H1 (cell line): Measurements from ENCODE around the gene PARD3. TPM values are rescaled to one million over a fixed set of nuclear protein-coding genes. Genes with fewer than 3 reads are reported as not detected.

ENCODE experiments used
- CTCF ChIA-PET: fragments of 300-600 bp; sonication (Branson Sonifier 250); formaldehyde crosslinking; loops from one replicate; lab custom pipeline; 2021; ENCODE audit not compliant: partially characterized antibody; lab: Charles Lee
- POLR2A ChIA-PET: fragments of 300-600 bp; sonication (Branson Sonifier 250); formaldehyde crosslinking; loops from one replicate; lab custom pipeline; 2021; ENCODE audit warnings: inconsistent platforms; ENCODE audit not compliant: partially characterized antibody; lab: Charles Lee
- DNase-seq, 2 experiments: peaks; one replicate each; pipeline versions ENCODE4 v3.0.0 to v3.0.0-alpha.2; 2010 to 2022; ENCODE audit warnings: low spot score in 2 of 2, low read depth in 1 of 2, mixed read lengths in 1 of 2
- FAIRE-seq: peaks from 2 replicates; lab custom pipeline; 2011; peaks lifted over from hg19 to GRCh38; lab: Jason Lieb, UNC
- H2AFZ ChIP-seq: 2 replicates; pipeline ENCODE4 v1.8.1; 2012; ENCODE audit warnings: low read length, inconsistent platforms
- H2AK5ac ChIP-seq: 2 replicates; pipeline ENCODE4 v1.6.1; 2013; ENCODE audit warnings: low read depth, low read length
- H2BK120ac ChIP-seq: replicated peaks from 2 replicates; pipeline ENCODE3; 2013; ENCODE audit warnings: low read depth, low read length, inconsistent platforms
- H2BK12ac ChIP-seq: 2 replicates; pipeline ENCODE4 v1.6.1; 2013; ENCODE audit warnings: low read depth, low read length
- H2BK15ac ChIP-seq: 2 replicates; pipeline ENCODE4 v1.6.1; 2013; ENCODE audit warnings: low read length
- H2BK20ac ChIP-seq: 2 replicates; pipeline ENCODE4 v1.6.1; 2013; ENCODE audit warnings: low read length
- H2BK5ac ChIP-seq: 2 replicates; pipeline ENCODE4 v1.6.1; 2013; ENCODE audit warnings: low read depth, low read length
- H3K14ac ChIP-seq: 2 replicates; pipeline ENCODE4 v1.6.1; 2013; ENCODE audit warnings: inconsistent platforms; ENCODE audit not compliant: insufficient read length
- H3K18ac ChIP-seq: 2 replicates; pipeline ENCODE4 v1.6.1; 2013; ENCODE audit warnings: low read length; ENCODE audit errors: extremely low read depth
- H3K23ac ChIP-seq: 2 replicates; pipeline ENCODE4 v1.6.1; 2013; ENCODE audit warnings: inconsistent platforms; ENCODE audit not compliant: insufficient read length
- H3K23me2 ChIP-seq: 2 replicates; pipeline ENCODE4 v1.6.1; 2013; ENCODE audit warnings: low read depth, low read length
- H3K27ac ChIP-seq: 2 replicates; pipeline ENCODE4 v1.6.1; 2011; ENCODE audit warnings: low read depth, low read length, inconsistent platforms
- H3K27me3 ChIP-seq, 4 experiments: replicated peaks in 1 of 4; 1 replicate in 1 of 4; 2 replicates in 3 of 4; pipeline versions ENCODE4 v1.6.1 to v1.8.1; 2011 to 2013; ENCODE audit warnings: low read length in 3 of 4, mild to moderate bottlenecking in 3 of 4, inconsistent platforms in 2 of 4, mixed read lengths in 2 of 4, moderate library complexity in 1 of 4; ENCODE audit not compliant: control insufficient read depth in 3 of 4, insufficient read depth in 3 of 4; ENCODE audit errors: extremely low read depth in 1 of 4
- H3K36me3 ChIP-seq, 4 experiments: 2 replicates each; pipeline versions ENCODE4 v1.6.1 to v1.8.1; 2011 to 2013; ENCODE audit warnings: mild to moderate bottlenecking in 4 of 4, low read length in 3 of 4, moderate library complexity in 2 of 4, control low read depth in 1 of 4, inconsistent platforms in 1 of 4; ENCODE audit not compliant: insufficient read depth in 4 of 4, control insufficient read depth in 2 of 4
- H3K4ac ChIP-seq: replicated peaks from 2 replicates; pipeline ENCODE3; 2013; ENCODE audit warnings: low read length, low read depth, mixed read lengths, inconsistent platforms; ENCODE audit not compliant: insufficient read length
- H3K4me1 ChIP-seq, 4 experiments: replicated peaks in 1 of 4; 1 replicate in 1 of 4; 2 replicates in 3 of 4; pipeline versions ENCODE4 v1.6.1 to v1.8.1; 2011 to 2013; ENCODE audit warnings: low read length in 3 of 4, inconsistent platforms in 2 of 4, mixed read lengths in 1 of 4; ENCODE audit not compliant: insufficient read depth in 4 of 4, control insufficient read depth in 3 of 4
- H3K4me2 ChIP-seq, 2 experiments: 2 replicates each; pipeline versions ENCODE4 v1.6.1 to v1.8.1; 2011 to 2013; ENCODE audit warnings: low read depth in 2 of 2, low read length in 2 of 2, control low read depth in 1 of 2, inconsistent platforms in 1 of 2, mild to moderate bottlenecking in 1 of 2; ENCODE audit not compliant: insufficient read depth in 1 of 2
- H3K4me3 ChIP-seq, 4 experiments: fragments of 200-600, 300-600 bp in 1 of 4; sonication (generic), shearing (Covaris generic), sonication (Bioruptor Twin) in 1 of 4; 2 replicates each; pipeline versions ENCODE4 v1.5.1 to v1.8.1; 2011 to 2016; ENCODE audit warnings: low read length in 4 of 4, low read depth in 3 of 4, control low read depth in 2 of 4, inconsistent platforms in 2 of 4, mild to moderate bottlenecking in 2 of 4, mixed read lengths in 1 of 4, moderate library complexity in 1 of 4; ENCODE audit not compliant: insufficient read depth in 2 of 4; ENCODE audit errors: extremely low read depth in 1 of 4
- H3K56ac ChIP-seq: replicated peaks from 2 replicates; pipeline ENCODE3; 2013; ENCODE audit warnings: low read depth, mild to moderate bottlenecking, mixed read lengths, low read length, inconsistent platforms; ENCODE audit not compliant: insufficient read length
- H3K79me1 ChIP-seq: 2 replicates; pipeline ENCODE4 v1.6.1; 2013; ENCODE audit warnings: low read depth, low read length, control low read depth
- H3K79me2 ChIP-seq, 2 experiments: 2 replicates each; pipeline versions ENCODE4 v1.6.1 to v1.8.1; 2012 to 2013; ENCODE audit warnings: low read length in 2 of 2, mild to moderate bottlenecking in 2 of 2, inconsistent platforms in 1 of 2; ENCODE audit not compliant: insufficient read depth in 2 of 2, control insufficient read depth in 1 of 2
- H3K9ac ChIP-seq, 4 experiments: replicated peaks in 1 of 4; 1 replicate in 1 of 4; 2 replicates in 3 of 4; pipeline versions ENCODE4 v1.6.1 to v1.8.1; 2011 to 2013; ENCODE audit warnings: low read depth in 3 of 4, low read length in 3 of 4, control low read depth in 2 of 4, mild to moderate bottlenecking in 2 of 4, moderate library complexity in 2 of 4, inconsistent platforms in 1 of 4; ENCODE audit errors: extremely low read depth in 1 of 4
- H3K9me3 ChIP-seq, 2 experiments: 2 replicates each; pipeline versions ENCODE4 v1.6.1 to v1.8.1; 2012 to 2013; ENCODE audit warnings: mild to moderate bottlenecking in 2 of 2, moderate library complexity in 2 of 2, control low read depth in 1 of 2, inconsistent platforms in 1 of 2, low read depth in 1 of 2, low read length in 1 of 2, mixed read lengths in 1 of 2; ENCODE audit not compliant: insufficient read depth in 2 of 2
- H4K20me1 ChIP-seq, 2 experiments: replicated peaks in 1 of 2; 2 replicates each; pipeline versions ENCODE3 to v1.8.1; 2011 to 2013; ENCODE audit warnings: inconsistent platforms in 2 of 2, low read length in 2 of 2, mild to moderate bottlenecking in 1 of 2; ENCODE audit not compliant: insufficient read depth in 2 of 2, control insufficient read depth in 1 of 2
- H4K5ac ChIP-seq: 2 replicates; pipeline ENCODE4 v1.6.1; 2013; ENCODE audit warnings: low read length, low read depth, mixed read lengths, inconsistent platforms; ENCODE audit not compliant: insufficient read length
- H4K8ac ChIP-seq: 2 replicates; pipeline ENCODE4 v1.8.0; 2013; ENCODE audit warnings: mild to moderate bottlenecking, moderate library complexity, low read length, inconsistent platforms; ENCODE audit not compliant: insufficient read depth; ENCODE audit errors: extremely low read depth
- H4K91ac ChIP-seq: replicated peaks from 2 replicates; pipeline ENCODE3; 2013; ENCODE audit warnings: low read length, mixed read lengths, inconsistent platforms; ENCODE audit not compliant: insufficient read length
- BACH1 ChIP-seq: IDR thresholded peaks from 2 replicates; pipeline ENCODE4 v1.6.1; 2012; ENCODE audit warnings: low read length, improper control_type of control experiment
- CEBPB ChIP-seq: IDR thresholded peaks from 2 replicates; pipeline ENCODE4 v1.6.1; 2012; ENCODE audit warnings: low read depth, low read length
- EZH2 ChIP-seq: fragments of 200-600 bp; sonication (generic); IDR thresholded peaks from 2 replicates; pipeline ENCODE4 v1.7.1; 2012; ENCODE audit warnings: low read depth, mild to moderate bottlenecking, moderate library complexity, low read length, inconsistent platforms; ENCODE audit not compliant: severe bottlenecking
- JUND ChIP-seq: IDR thresholded peaks from 2 replicates; pipeline ENCODE4 v1.6.1; 2011; ENCODE audit warnings: mild to moderate bottlenecking, improper control_type of control experiment, low read length
- KDM4A ChIP-seq: IDR thresholded peaks from one replicate; pipeline ENCODE4 v1.7.1; 2012; ENCODE audit warnings: low read depth, mild to moderate bottlenecking, moderate library complexity, low read length, inconsistent platforms; ENCODE audit not compliant: severe bottlenecking
- MAFK ChIP-seq: IDR thresholded peaks from 2 replicates; pipeline ENCODE4 v1.6.1; 2012; ENCODE audit warnings: low read depth, mild to moderate bottlenecking, improper control_type of control experiment, low read length
- NANOG ChIP-seq: IDR thresholded peaks from 2 replicates; pipeline ENCODE4 v1.6.1; 2011; ENCODE audit warnings: low read length, low read depth, mild to moderate bottlenecking, inconsistent platforms; ENCODE audit not compliant: insufficient read depth, poor library complexity, severe bottlenecking
- PHF8 ChIP-seq: fragments of 200-600 bp; sonication (generic); conservative IDR thresholded peaks from 2 replicates; pipeline ENCODE4 v1.7.1; 2012; ENCODE audit warnings: low read depth, mild to moderate bottlenecking, inconsistent platforms, low read length, moderate library complexity
- POLR2A ChIP-seq, 2 experiments: IDR thresholded peaks; 1 replicate in 1 of 2; 2 replicates in 1 of 2; pipeline ENCODE4 v1.6.1; 2011; ENCODE audit warnings: low read depth in 2 of 2, low read length in 2 of 2, mild to moderate bottlenecking in 2 of 2; ENCODE audit errors: control extremely low read depth in 1 of 2
- POLR2AphosphoS5 ChIP-seq: IDR thresholded peaks from 2 replicates; pipeline ENCODE4 v1.6.1; 2011; ENCODE audit warnings: low read depth, low read length
- RAD21 ChIP-seq, 2 experiments: IDR thresholded peaks in 1 of 2; conservative IDR thresholded peaks in 1 of 2; 2 replicates each; pipeline ENCODE4 v1.6.1; 2011; ENCODE audit warnings: low read depth in 2 of 2, low read length in 2 of 2, improper control_type of control experiment in 1 of 2, inconsistent platforms in 1 of 2, mild to moderate bottlenecking in 1 of 2, moderate library complexity in 1 of 2
- RNF2 ChIP-seq: fragments of 200-900, 300-1000 bp; sonication (generic); IDR thresholded peaks from 2 replicates; pipeline ENCODE4 v1.7.1; 2016; ENCODE audit warnings: borderline replicate concordance, low read depth, mild to moderate bottlenecking, antibody characterized with exemption, low read length; ENCODE audit not compliant: poor library complexity, severe bottlenecking; ENCODE audit errors: missing control alignments
- SIRT6 ChIP-seq: IDR thresholded peaks from one replicate; pipeline ENCODE4 v1.7.1; 2012; ENCODE audit warnings: low read length, inconsistent platforms
- SP2 ChIP-seq: IDR thresholded peaks from 2 replicates; pipeline ENCODE4 v1.6.1; 2012; ENCODE audit warnings: mild to moderate bottlenecking, low read length, inconsistent platforms
- TAF1 ChIP-seq: IDR thresholded peaks from 2 replicates; pipeline ENCODE4 v1.6.1; 2011; ENCODE audit warnings: mild to moderate bottlenecking, low read depth, low read length
- TEAD4 ChIP-seq: IDR thresholded peaks from 2 replicates; pipeline ENCODE4 v1.6.1; 2012; ENCODE audit warnings: low read depth, low read length, inconsistent platforms, mixed read lengths
- YY1 ChIP-seq: IDR thresholded peaks from 2 replicates; pipeline ENCODE4 v1.6.1; 2011; ENCODE audit warnings: low read depth, mild to moderate bottlenecking, low read length
- polyA plus RNA-seq, 7 experiments: library from polyadenylated mRNA; depleted of rRNA in 3 of 7; stranded (reverse) in 5 of 7; unstranded in 2 of 7; fragments of >200 nt in 5 of 7; fragments of 200-250 nt in 2 of 7; gene quantifications; 1 replicate in 5 of 7; 2 replicates in 1 of 7; 4 replicates in 1 of 7; pipeline versions ENCODE4 v1.2.1 to v1.2.3, GENCODE V29; 2011 to 2013; ENCODE audit warnings: missing spikeins in 2 of 7, mixed read lengths in 2 of 7
- total RNA-seq: library from RNA; stranded (reverse); fragmentation: NEBNext Ultra II Directional; extraction: Animal tissue kit (Norgen Biotek cat#: 25700); gene quantifications from 2 replicates; pipeline ENCODE4 v1.2.1, GENCODE V29; 2021

PARD3 gene
- total and polyA plus RNA-seq, 2 of the 8 experiments (the other 6 are each of a cell fraction or from before 2014, with no cell fraction given), result 19.7 to 49.1 TPM

GRCh38 chr10:34356463-34356862, 458.6 kb downstream of the PARD3 start:
- Histone ChIP-seq H3K23ac (no peak overlapping the region), H2AFZ (no peak overlapping the region), H3K56ac (no peak overlapping the region), H2BK120ac (no peak overlapping the region), H3K27me3 (no peaks in the 10 kb centered on the region), H2BK5ac (no peak overlapping the region), H3K9ac (no peak overlapping the region), H3K23me2 (no peaks in the 10 kb centered on the region), H2BK15ac (no peak overlapping the region), H4K20me1 (no peaks in the 10 kb centered on the region), H3K27ac (no peak overlapping the region), H4K8ac (no peak overlapping the region), H3K4me2 (no peak overlapping the region), H2BK20ac (no peak overlapping the region), H3K14ac (no peak overlapping the region), H3K4me3 (no peak overlapping the region), H4K91ac (no peak overlapping the region), H3K79me1 (no peaks in the 10 kb centered on the region), H3K36me3 (peaks cover 0 to 13% (median 4%) of the 10 kb centered on the region in 4 experiments; a peak in 3 of 8 replicates), H2BK12ac (no peak overlapping the region), H3K9me3 (no peaks in the 10 kb centered on the region; a peak in 1 of 4 replicates), H3K4ac (no peak overlapping the region), H2AK5ac (no peak overlapping the region), H3K4me1 (no peaks in the 10 kb centered on the region), H3K79me2 (no peaks in the 10 kb centered on the region), H3K18ac (no peak overlapping the region), H4K5ac (no peak overlapping the region)
- no peak for DNase-seq
- ChIA-PET POLR2A (no interaction called here), CTCF (interaction anchor here (0.9 kb wide), 1 partner anchor 36 kb away, joined by 3 read pairs; no protein-coding TSS in a partner anchor)
- FAIRE-seq, result no peak
- TF ChIP-seq YY1 (no peak), TAF1 (no peak), MAFK (no peak), BACH1 (no peak), TEAD4 (no peak), EZH2 (no peak), JUND (no peak), RAD21 (IDR thresholded peaks at IDR 0.05 in 1 of 2, conservative IDR thresholded peaks at IDR 0.05 in 1 of 2; ENCODE audit: low read depth in 2 of 2, low read length in 2 of 2) (no peak), NANOG (no peak), POLR2AphosphoS5 (no peak), KDM4A (no peak), RNF2 (no peak), CEBPB (no peak), PHF8 (no peak), SP2 (no peak), SIRT6 (no peak), POLR2A (IDR thresholded peaks at IDR 0.05; ENCODE audit: control extremely low read depth in 1 of 2, low read depth in 2 of 2, low read length in 2 of 2) (no peak)
